Urothelium cell line (cell line): ENCODE data around the gene POMT1.

Experiments used
- DNase-seq: peaks from one replicate; pipeline ENCODE4 v3.0.0; 2011; ENCODE audit warnings: low spot score, mixed read lengths
- FAIRE-seq: peaks from 2 replicates; lab custom pipeline; 2011; peaks lifted over from hg19 to GRCh38; lab: Jason Lieb, UNC

The POMT1 gene

GRCh38 chr9:131476777-131477345 lies 25.9 kb upstream of the POMT1 start:
- FAIRE-seq (no peak), DNase-seq (no peak)

- DNase-seq (no peak), FAIRE-seq (no peak)
These were observed 25.4 kb upstream of the POMT1 start for GRCh38 chr9:131477367-131477766.

DNA sequence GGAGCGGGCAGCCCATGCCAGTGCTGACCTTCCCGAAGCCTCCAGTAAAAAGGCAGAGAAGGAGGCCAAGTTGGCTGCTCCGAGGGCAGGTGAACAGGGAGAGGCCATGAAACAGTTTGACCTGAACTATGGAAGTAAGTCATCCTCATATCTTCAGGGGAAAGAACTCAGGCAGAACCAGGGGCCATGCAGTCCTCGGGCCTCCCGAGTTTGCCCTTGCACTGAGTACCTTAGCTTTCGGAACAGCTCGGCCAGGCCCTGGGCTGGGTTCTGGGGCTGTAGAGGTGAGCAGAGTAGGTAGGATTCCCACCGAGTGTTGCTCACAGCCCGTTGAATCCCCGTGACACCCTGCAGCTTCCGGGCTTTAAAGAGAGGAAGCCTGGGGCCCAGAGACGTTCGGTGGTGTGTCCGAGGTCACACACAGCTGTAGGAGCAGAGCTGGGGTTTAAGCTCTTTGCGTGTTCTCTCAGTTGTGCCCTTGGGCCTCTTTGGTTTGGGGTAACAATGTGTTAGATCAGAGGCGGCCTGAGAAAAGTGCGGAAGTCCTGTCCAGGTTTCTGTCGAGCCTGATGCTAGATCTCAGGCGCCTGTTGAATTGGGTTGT lies 24.8 kb upstream of the POMT1 start:
- FAIRE-seq: no peak
- no peak for DNase-seq

GRCh38 chr9:131478421-131478868 lies 24.3 kb upstream of the POMT1 start:
- DNase-seq: peak; percentile 50
- no peak for FAIRE-seq

GRCh38 chr9:131478911-131479310 lies 23.8 kb upstream of the POMT1 start:
- DNase-seq (no peak), FAIRE-seq (no peak)

DNA sequence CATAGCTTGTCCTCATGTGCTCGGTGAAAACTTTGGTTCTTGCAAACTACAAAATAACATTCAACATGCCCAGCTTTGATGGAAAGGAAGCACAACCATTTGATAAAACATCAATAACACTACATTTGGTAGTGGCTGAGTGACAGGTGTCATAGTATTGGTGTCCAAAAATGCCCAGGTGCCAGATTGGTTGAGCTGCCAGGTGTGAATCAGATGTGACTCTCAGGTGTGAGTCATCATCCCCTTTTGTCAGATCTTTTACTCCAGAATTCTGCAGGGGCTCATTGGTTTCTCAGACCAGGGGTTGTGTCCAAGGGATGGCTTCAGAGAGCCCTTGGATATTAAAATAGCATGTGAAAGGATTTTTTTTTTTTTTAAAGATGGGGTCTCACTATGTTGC lies 22.5 kb upstream of the POMT1 start:
- DNase-seq (no peak), FAIRE-seq (no peak)

DNA sequence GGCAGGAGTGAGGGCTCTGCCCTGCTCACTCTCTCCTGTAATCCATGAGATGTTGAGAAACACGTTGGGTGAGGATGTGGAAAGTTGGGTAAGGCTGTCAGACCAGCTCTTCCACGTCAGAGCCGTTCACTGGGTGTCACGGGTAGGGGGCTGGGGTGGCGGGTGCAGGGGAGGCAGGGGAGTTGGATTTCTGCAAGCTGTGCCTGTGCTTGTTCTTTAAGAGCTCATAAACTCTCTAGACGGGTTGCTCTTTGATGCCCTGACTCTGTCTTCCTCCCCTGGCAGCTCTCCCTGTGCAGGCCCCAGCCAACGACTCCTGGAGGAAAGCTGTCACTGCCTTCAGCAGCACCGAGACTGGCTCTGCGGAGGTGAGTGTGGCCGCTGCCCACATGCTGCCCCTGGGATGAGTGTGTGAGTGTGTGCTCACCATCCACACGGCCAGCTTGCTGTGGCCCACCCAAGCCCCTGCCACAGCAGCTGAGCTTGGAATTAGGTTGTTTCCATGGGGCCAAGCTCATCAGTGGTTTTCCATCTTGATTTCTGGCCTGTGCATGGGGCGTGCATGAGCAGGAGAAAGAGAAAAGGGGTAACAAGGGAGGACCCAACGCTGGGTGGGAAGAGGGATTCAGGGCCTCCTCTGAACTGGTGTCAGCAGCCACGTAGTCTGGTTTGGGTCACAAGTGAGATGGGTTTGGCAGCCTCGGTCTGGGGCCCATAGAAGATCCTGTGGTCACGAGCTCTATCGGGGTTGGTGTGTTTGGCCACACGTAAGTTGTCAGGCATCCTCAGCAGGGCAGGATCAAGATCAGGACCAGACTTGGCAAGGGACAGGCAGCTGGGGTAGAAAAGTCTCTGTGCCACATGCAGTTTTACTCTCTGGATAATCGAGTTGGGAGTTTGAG lies 21.0 kb upstream of the POMT1 start:
- DNase-seq (no peak), FAIRE-seq (no peak)

- no peak for DNase-seq
- no peak for FAIRE-seq
These were observed 20.2 kb upstream of the POMT1 start for GRCh38 chr9:131482343-131483006.

- FAIRE-seq (no peak), DNase-seq (no peak)
These were observed 19.2 kb upstream of the POMT1 start for GRCh38 chr9:131483319-131484050.

DNA sequence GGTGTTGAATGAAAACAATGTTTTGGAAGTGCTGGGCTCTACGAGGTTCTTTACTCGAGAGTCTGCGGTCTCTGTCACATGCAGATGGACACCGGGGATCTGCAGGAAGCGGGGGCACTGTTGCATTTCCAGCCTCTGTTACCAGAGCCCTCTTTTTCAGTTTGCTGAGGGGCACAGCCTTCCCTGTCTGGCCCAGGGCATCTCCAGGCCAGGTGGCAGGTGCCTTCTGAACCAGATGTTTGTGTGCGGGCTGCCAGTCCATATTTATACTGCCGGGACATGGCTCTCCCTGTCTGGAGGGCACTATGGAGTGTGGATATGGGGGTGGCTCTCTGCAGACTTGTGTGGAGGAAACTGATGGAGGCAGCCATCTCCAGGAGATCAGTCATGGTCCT lies 18.7 kb upstream of the POMT1 start:
- DNase-seq (no peak), FAIRE-seq (no peak)

DNA sequence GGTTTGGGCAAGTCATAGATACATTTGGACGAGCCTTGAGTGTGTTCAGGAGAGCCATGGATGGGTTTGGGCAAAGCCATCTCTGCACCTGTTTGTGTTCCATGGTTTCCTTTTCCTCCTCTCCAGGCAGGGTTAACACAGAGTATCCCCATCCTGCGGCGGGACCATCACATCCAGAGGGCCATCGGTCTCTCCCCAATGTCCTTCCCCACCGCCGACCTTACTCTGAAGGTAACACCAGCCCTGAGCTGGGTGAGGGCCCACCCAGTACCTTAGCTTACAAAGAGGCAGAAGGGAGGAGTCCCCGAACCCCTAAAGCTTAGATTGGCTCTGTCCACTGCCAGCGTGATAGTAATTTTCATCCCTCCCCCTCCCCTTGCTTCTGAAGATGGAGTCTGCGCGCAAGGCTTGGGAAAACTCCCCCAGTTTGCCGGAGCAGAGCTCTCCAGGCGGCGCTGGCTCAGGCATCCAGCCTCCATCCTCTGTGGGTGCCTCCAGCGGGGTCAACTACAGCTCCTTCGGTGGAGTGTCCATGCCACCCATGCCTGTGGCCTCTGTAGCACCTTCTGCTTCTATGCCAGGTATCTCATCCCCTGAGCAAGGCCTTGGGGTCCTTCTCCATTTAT lies 18.0 kb upstream of the POMT1 start:
- DNase-seq (no peak), FAIRE-seq (no peak)

DNA sequence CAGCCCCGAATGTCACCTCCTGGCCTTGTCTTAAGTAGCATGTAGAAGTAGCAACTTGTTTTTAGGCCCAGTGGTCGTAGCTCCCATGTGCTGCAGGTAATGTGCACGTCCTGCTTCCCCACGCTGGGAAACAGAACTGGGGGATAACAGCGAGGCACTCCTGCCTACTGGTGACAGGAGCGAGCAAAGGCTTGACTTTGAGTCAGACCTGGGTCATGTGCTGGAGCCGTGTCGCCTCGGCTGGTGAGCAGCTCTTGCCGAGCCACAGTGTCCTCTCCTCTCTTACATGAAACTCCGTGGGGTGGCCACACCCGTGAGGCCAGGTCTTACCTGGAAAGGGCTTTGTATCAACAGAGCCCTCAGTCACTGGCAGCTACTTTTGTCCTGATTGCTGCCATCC lies 17.5 kb upstream of the POMT1 start:
- DNase-seq: no peak
- FAIRE-seq: no peak

DNA sequence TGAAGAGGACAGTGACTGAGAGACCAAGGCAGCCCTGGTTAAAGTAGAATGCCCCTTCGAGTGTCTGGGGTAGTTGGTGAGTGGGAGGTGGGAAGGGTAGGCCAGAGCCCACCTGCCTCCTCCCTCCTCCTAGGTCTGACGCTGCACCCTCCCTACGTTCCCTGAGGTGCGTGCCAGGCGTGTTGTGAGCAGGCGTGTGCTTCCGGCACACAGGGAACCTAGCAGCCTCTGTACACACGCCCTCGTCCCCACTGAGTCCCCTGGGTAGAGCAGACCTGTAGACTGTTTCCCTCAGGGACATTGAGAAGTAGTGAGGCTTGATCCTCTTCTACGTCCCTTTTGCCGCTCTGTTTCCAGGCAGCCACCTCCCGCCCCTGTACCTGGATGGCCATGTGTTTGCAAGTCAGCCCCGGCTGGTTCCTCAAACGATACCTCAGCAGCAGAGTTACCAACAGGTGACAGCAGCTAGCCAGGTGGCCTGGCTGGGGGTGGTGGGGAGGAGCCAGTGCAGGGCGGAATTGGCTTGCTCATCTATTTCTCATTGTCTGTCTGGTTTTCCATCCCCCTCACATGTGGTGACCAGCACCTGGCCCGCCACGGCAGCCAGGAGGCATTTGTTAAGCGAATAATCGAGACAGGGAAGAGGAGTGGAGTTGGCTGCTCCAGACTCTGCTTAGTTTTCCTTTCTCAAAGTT lies 16.8 kb upstream of the POMT1 start:
- no peak for DNase-seq
- no peak for FAIRE-seq

DNA sequence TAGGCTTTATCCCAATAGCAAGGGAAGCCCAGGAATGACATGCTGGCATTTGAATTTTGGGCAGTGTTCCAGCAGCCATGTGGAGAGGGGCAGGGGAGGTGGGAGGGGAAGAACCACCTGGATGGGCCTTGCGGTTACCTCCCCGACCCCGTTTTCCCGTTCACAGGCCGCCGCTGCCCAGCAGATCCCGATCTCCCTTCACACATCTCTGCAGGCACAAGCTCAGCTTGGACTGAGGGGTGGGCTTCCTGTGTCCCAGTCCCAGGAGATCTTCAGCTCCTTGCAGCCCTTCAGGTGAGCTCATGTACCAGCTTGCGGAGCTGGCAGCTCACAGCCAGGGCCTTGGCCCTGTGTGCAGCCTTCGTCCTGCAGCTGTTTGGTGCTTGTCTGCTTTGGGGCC lies 15.7 kb upstream of the POMT1 start:
- no peak for FAIRE-seq

DNA sequence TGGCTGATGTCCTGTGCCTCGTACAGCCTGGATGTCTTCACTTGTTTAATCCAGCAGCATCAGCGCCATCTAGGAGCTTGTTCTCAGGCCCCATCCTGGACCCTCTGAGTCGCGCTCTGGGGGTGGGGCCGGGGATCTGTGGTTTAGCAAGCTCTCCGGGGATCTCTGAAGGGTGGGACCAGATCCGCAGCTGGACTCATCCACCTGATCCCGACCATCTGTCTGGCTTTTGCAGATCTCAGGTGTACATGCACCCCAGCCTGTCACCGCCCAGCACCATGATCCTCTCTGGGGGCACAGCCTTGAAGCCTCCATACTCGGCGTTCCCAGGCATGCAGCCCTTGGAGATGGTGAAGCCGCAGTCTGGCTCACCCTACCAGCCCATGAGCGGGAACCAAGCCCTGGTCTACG lies 15.1 kb upstream of the POMT1 start:
- DNase-seq: no peak
- no peak for FAIRE-seq

More for the DNA sequence above, 15.7 kb upstream of the POMT1 start:
- DNase-seq: no peak

GRCh38 chr9:131490514-131490913 lies 12.2 kb upstream of the POMT1 start:
- no peak for FAIRE-seq
- DNase-seq: no peak

GRCh38 chr9:131491001-131491710 lies 11.6 kb upstream of the POMT1 start:
- FAIRE-seq: no peak
- DNase-seq: no peak

DNA sequence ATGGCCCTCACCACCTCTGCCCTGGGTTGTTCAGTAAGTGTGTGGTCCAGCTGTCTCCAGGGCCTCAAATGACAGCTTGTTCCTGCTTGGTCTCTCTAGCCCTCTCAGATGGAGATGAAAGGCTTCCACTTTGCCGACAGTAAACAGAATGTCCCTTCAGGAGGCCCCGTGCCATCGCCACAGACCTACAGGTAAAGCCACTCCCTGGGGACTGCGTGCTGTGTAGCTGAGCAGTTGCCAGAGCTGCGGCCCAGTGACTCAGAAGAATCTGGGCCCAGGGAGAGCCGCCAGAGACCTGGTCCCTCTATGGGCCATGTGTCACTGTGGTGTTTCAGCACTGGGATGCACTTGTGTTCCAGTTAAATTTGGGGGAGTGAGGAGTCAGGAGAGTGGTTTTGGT lies 10.6 kb upstream of the POMT1 start:
- FAIRE-seq (no peak), DNase-seq (no peak)

DNA sequence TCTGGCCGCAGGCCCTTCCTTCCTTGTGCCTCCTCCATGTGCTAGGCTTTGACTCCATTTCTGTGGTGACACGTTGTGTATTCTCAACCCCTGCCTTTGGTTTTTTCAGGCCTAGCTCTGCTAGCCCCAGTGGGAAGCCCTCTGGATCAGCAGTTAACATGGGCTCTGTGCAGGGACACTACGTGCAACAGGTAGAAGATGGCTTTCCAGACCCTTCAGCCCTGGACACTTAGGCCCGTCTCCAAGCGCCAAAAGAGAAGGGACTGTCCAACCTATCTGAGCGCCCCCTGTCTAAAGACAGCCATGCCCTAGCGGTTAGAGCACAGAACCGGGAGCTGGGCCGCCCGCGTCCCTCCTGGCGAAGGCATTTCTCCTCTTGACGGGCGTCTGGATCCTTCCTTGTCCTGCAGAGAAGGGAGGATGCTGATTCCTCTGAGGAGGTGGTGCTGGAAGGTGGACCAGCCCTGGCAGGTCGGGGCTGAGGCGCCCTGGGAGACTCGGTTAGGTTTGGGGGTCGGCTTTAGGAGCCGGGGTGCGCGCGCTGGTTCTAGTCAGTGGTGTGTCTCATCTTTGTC lies 8.3 kb upstream of the POMT1 start:
- DNase-seq (no peak), FAIRE-seq (no peak)
